GM12891 (cell line): ENCODE data around the gene GSX1.

Source experiments
- POLR2A ChIP-seq: IDR thresholded peaks from 2 replicates; pipeline ENCODE4 v1.6.1; 2011; ENCODE audit warnings: low read depth, low read length, control low read depth
- POLR2AphosphoS5 ChIP-seq: IDR thresholded peaks from 2 replicates; pipeline ENCODE4 v1.6.1; 2011; ENCODE audit warnings: low read depth, low read length, control low read depth
- POU2F2 ChIP-seq: IDR thresholded peaks from 2 replicates; pipeline ENCODE4 v1.6.1; 2011; ENCODE audit warnings: low read depth, mild to moderate bottlenecking, control low read depth, low read length, moderate library complexity
- SPI1 ChIP-seq: IDR thresholded peaks from 2 replicates; pipeline ENCODE4 v1.6.1; 2011; ENCODE audit warnings: low read depth, low read length, control low read depth
- TAF1 ChIP-seq: IDR thresholded peaks from 2 replicates; pipeline ENCODE4 v1.6.1; 2011; ENCODE audit warnings: low read depth, low read length, control low read depth

DNA sequence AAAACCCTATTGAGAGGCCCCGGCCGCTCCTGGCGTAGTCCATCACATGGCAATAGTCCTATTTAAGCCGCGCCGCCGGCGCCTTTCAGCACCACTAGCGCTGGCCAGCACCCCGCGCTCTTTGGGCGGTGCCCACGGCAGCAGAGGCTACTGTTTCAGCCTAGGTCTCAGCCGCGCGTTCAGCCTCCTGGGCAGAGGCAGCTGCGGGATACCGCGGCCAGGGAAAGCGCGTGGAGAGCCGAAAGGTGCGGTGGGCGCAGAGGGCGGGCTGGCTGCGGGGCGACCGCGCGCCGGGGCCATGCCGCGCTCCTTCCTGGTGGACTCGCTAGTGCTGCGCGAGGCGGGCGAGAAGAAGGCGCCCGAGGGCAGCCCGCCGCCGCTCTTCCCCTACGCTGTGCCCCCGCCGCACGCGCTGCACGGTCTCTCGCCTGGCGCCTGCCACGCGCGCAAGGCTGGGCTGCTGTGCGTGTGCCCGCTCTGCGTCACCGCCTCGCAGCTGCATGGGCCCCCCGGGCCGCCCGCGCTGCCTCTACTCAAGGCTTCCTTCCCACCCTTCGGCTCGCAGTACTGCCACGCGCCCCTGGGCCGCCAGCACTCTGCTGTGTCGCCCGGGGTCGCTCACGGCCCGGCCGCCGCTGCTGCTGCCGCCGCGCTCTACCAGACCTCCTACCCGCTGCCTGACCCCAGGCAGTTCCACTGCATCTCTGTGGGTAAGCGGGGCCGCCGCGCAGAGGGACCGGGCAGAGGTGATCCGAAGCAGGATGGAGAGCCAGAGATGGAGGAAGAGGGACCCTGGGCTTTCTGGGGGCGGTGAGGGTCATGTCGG is at the start of gene GSX1:
- no peak for TF ChIP-seq POLR2A
- TF ChIP-seq POLR2AphosphoS5, result no peak
- no peak for TF ChIP-seq TAF1
- TF ChIP-seq POU2F2, result no peak
- no peak for TF ChIP-seq SPI1
